ENCODE data around the gene CPN2. TPM values are rescaled to one million over a fixed set of nuclear protein-coding genes. Genes with fewer than 3 reads are reported as not detected.

Gene CPN2
- total and polyA plus RNA-seq, 2 experiments from 2014 or later, result 0.36 to 0.88 TPM

GRCh38 chr3:194312186-194312742 is 38.9 kb downstream of the CPN2 start:
- Histone ChIP-seq H3K9me3 (ENCODE audit: low read depth) (no peaks in the 10 kb centered on the region), H3K27ac (no peak overlapping the region), H3K4me3 (no peak overlapping the region), H3K36me3 (no peaks in the 10 kb centered on the region), H3K27me3 (no peaks in the 10 kb centered on the region), H3K4me1 (ENCODE audit: low read depth) (peaks cover 29% of the 10 kb centered on the region)
- no peak for DNase-seq (ENCODE audit: low read depth in 1 of 2, low spot score in 1 of 2)
- no peak for TF ChIP-seq CTCF (IDR thresholded peaks at IDR 0.05; ENCODE audit: low read depth, low read length)

- H3K36me3 ChIP-seq, result no peaks in the 10 kb centered on the region
- no peaks in the 10 kb centered on the region for H3K27me3 ChIP-seq
- no peak overlapping the region for H3K4me3 ChIP-seq
- no peaks in the 10 kb centered on the region for H3K9me3 ChIP-seq (ENCODE audit: low read depth)
- DNase-seq (ENCODE audit: low read depth in 1 of 2, low spot score in 1 of 2), result no peak
- TF ChIP-seq CTCF (IDR thresholded peaks at IDR 0.05; ENCODE audit: low read depth, low read length), result no peak
- H3K27ac ChIP-seq, result no peak overlapping the region
- H3K4me1 ChIP-seq (ENCODE audit: low read depth), result peaks cover 37% of the 10 kb centered on the region
Measured at GRCh38 chr3:194311000-194311399, 40.1 kb downstream of the CPN2 start.

GRCh38 chr3:194310060-194310835 is 40.9 kb downstream of the CPN2 start:
- H3K4me1 ChIP-seq (ENCODE audit: low read depth), result peaks cover 44% of the 10 kb centered on the region
- no peaks in the 10 kb centered on the region for H3K27me3 ChIP-seq
- no peak for DNase-seq (ENCODE audit: low read depth in 1 of 2, low spot score in 1 of 2)
- TF ChIP-seq CTCF (IDR thresholded peaks at IDR 0.05; ENCODE audit: low read depth, low read length), result no peak
- no peaks in the 10 kb centered on the region for H3K9me3 ChIP-seq (ENCODE audit: low read depth)
- no peak overlapping the region for H3K27ac ChIP-seq
- no peaks in the 10 kb centered on the region for H3K36me3 ChIP-seq
- no peak overlapping the region for H3K4me3 ChIP-seq

- Histone ChIP-seq H3K36me3 (no peaks in the 10 kb centered on the region), H3K27me3 (no peaks in the 10 kb centered on the region), H3K4me1 (ENCODE audit: low read depth) (peaks cover 45% of the 10 kb centered on the region), H3K27ac (no peak overlapping the region), H3K9me3 (ENCODE audit: low read depth) (no peaks in the 10 kb centered on the region), H3K4me3 (no peak overlapping the region)
- DNase-seq (ENCODE audit: low read depth in 1 of 2, low spot score in 1 of 2), result no peak
- no peak for TF ChIP-seq CTCF (IDR thresholded peaks at IDR 0.05; ENCODE audit: low read depth, low read length)
Measured at GRCh38 chr3:194308601-194309449, 42.3 kb downstream of the CPN2 start.

- H3K9me3 ChIP-seq (ENCODE audit: low read depth), result no peaks in the 10 kb centered on the region
- TF ChIP-seq CTCF (IDR thresholded peaks at IDR 0.05; ENCODE audit: low read depth, low read length), result no peak
- no peak for DNase-seq (ENCODE audit: low read depth in 1 of 2, low spot score in 1 of 2)
- H3K4me1 ChIP-seq (ENCODE audit: low read depth), result peaks cover 43% of the 10 kb centered on the region
- no peaks in the 10 kb centered on the region for H3K36me3 ChIP-seq
- H3K27ac ChIP-seq, result no peak overlapping the region
- no peaks in the 10 kb centered on the region for H3K27me3 ChIP-seq
- H3K4me3 ChIP-seq, result no peak overlapping the region
Measured at GRCh38 chr3:194307849-194308248, 43.3 kb downstream of the CPN2 start.

Measured in cardiac muscle cell (in vitro differentiated cells and primary cell).